GM18951 (cell line): Measurements from ENCODE around the gene SH3GLB2.

ENCODE experiments used
- POLR2A ChIP-seq: IDR thresholded peaks from 4 replicates; pipeline ENCODE4 v1.6.1; 2011; ENCODE audit warnings: mild to moderate bottlenecking; ENCODE audit not compliant: insufficient read length, insufficient read depth; ENCODE audit errors: extremely low read depth
- in situ Hi-C: fragments of 300-500 bp; cut with MboI; formaldehyde crosslinking; loops from one replicate; pipeline ENCODE4 v1.12.0; 2022; ENCODE audit warnings: low sequenced_read_pairs, mixed read lengths, inconsistent platforms; ENCODE audit not compliant: unreplicated experiment

SH3GLB2 gene

GRCh38 chr9:129022037-129022436 is 6.1 kb downstream of the SH3GLB2 start:
- in situ Hi-C loops = no loop called here
- TF ChIP-seq POLR2A = no peak

- TF ChIP-seq POLR2A = peak; percentile 27
- in situ Hi-C loops = no loop called here
Observed at GRCh38 chr9:129021091-129021490, 7.0 kb downstream of the SH3GLB2 start.

GRCh38 chr9:129014608-129015007 is 13.5 kb downstream of the SH3GLB2 start:
- no peak for TF ChIP-seq POLR2A
- in situ Hi-C loops = no loop called here

- in situ Hi-C loops = no loop called here
- TF ChIP-seq POLR2A = no peak
Observed at GRCh38 chr9:129014124-129014523, 14.0 kb downstream of the SH3GLB2 start.

- in situ Hi-C loops = no loop called here
Observed at GRCh38 chr9:129013674-129014073, 14.5 kb downstream of the SH3GLB2 start.

GRCh38 chr9:129012893-129013448 is 15.2 kb downstream of the SH3GLB2 start:
- in situ Hi-C loops = no loop called here
- no peak for TF ChIP-seq POLR2A

More at GRCh38 chr9:129013674-129014073, 14.5 kb downstream of the SH3GLB2 start:
- no peak for TF ChIP-seq POLR2A

GRCh38 chr9:129012343-129012742 is 15.8 kb downstream of the SH3GLB2 start:
- TF ChIP-seq POLR2A = no peak
- in situ Hi-C loops = no loop called here

- in situ Hi-C loops = no loop called here
- no peak for TF ChIP-seq POLR2A
Observed at GRCh38 chr9:129011761-129012181, 16.4 kb downstream of the SH3GLB2 start.

- in situ Hi-C loops = no loop called here
- no peak for TF ChIP-seq POLR2A
Observed at GRCh38 chr9:129011170-129011569, 17.0 kb downstream of the SH3GLB2 start.

- TF ChIP-seq POLR2A = no peak
- in situ Hi-C loops = no loop called here
Observed at GRCh38 chr9:129010267-129010975, 17.7 kb downstream of the SH3GLB2 start.

GRCh38 chr9:129009584-129010141 is 18.5 kb downstream of the SH3GLB2 start:
- no peak for TF ChIP-seq POLR2A
- in situ Hi-C loops = no loop called here

GRCh38 chr9:129008986-129009583 is 19.0 kb downstream of the SH3GLB2 start:
- in situ Hi-C loops = no loop called here
- TF ChIP-seq POLR2A = no peak

GRCh38 chr9:129008469-129008965 is 19.6 kb downstream of the SH3GLB2 start:
- in situ Hi-C loops = no loop called here
- TF ChIP-seq POLR2A = no peak

- peak; percentile 16 for TF ChIP-seq POLR2A
- in situ Hi-C loops = no loop called here
Observed at GRCh38 chr9:129007766-129008468, 20.2 kb downstream of the SH3GLB2 start.
